ENCODE measurements around the gene RTTN. TPM values are rescaled to one million over a fixed set of nuclear protein-coding genes. Genes with fewer than 3 reads are reported as not detected.

The RTTN gene
- total RNA-seq, 1 donor from 2014 or later, result 31.3 TPM

DNA sequence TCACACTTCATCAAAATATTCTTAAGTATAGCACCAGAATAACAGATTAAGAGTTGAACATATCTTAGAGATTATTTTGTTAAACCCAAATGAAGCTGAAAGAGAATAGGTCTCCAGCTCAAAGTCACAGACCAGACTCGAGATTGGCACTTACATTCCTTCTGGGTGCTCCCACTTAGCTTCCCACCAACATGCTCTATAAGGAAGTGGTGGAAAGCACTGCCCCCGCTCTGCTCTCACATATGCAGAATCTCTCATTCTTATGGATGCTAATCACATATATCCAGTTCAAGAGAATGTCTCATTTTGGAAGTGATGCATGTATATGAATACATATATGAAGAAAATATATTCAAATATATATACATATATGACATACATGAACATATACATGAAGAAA is 186.4 kb downstream of the RTTN start:
- DNase-seq (ENCODE audit: low read depth) (no peak), FAIRE-seq (no peak)
- Histone ChIP-seq H3K36me3 (ENCODE audit: control insufficient read depth, insufficient read depth, low read length) (peaks cover 12% of the 10 kb centered on the region), H3K27me3 (ENCODE audit: control insufficient read depth, insufficient read depth, low read length) (no peaks in the 10 kb centered on the region), H3K4me3 (ENCODE audit: low read depth, low read length) (no peak overlapping the region)
- TF ChIP-seq, protein P1, sequence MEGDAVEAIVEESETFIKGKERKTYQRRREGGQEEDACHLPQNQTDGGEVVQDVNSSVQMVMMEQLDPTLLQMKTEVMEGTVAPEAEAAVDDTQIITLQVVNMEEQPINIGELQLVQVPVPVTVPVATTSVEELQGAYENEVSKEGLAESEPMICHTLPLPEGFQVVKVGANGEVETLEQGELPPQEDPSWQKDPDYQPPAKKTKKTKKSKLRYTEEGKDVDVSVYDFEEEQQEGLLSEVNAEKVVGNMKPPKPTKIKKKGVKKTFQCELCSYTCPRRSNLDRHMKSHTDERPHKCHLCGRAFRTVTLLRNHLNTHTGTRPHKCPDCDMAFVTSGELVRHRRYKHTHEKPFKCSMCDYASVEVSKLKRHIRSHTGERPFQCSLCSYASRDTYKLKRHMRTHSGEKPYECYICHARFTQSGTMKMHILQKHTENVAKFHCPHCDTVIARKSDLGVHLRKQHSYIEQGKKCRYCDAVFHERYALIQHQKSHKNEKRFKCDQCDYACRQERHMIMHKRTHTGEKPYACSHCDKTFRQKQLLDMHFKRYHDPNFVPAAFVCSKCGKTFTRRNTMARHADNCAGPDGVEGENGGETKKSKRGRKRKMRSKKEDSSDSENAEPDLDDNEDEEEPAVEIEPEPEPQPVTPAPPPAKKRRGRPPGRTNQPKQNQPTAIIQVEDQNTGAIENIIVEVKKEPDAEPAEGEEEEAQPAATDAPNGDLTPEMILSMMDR (IDR thresholded peaks at IDR 0.05; ENCODE audit: insufficient read depth, low read length, severe bottlenecking), result no peak

DNA sequence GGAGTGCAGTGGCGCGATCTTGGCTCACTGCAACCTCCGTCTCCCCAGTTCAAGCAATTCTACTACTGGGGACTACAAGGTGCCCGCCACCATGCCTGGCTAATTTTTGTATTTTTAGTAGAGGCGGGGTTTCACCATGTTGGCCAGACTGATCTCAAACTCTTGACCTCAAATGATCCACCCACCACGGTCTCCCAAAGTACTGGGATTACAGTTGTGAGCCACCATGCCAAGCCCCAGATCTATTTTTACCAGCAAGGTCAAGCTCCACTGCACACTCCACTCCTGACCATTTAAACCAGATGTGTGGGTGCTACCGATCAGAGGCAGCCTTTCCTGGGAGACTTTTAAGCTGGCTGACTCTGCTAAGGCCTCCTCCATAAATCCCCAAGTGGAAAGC is 190.4 kb downstream of the RTTN start:
- no peaks in the 10 kb centered on the region for H3K27me3 ChIP-seq (ENCODE audit: control insufficient read depth, insufficient read depth, low read length)
- DNase-seq (ENCODE audit: low read depth) (no peak), FAIRE-seq (no peak)
- TF ChIP-seq, protein P1 (IDR thresholded peaks at IDR 0.05; ENCODE audit: insufficient read depth, low read length, severe bottlenecking), result no peak
- H3K36me3 ChIP-seq (ENCODE audit: control insufficient read depth, insufficient read depth, low read length), result peaks cover 9% of the 10 kb centered on the region
- H3K4me3 ChIP-seq (ENCODE audit: low read depth, low read length), result no peak overlapping the region

DNA sequence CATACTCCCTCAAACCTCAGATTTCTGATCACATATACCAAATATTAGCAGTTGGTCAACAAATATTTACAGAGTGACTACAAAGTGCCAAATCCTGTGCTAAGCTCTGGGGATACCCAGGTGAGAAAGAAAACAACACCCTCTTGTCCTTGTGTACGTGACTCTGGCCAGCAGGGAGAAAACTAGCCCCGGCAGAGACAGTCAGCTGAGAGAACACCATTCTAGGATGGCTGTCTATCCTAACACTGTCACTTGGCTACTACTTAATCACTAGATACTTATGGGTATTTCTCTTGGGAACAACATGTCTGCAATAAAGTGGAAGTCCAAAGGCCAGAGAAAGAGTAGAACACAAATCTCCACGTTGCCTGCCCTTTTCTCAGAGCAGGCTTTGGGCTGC is 199.9 kb downstream of the RTTN start:
- TF ChIP-seq, protein P1 (IDR thresholded peaks at IDR 0.05; ENCODE audit: insufficient read depth, low read length, severe bottlenecking), result no peak
- no peak for FAIRE-seq
- Histone ChIP-seq H3K36me3 (ENCODE audit: control insufficient read depth, insufficient read depth, low read length) (peaks cover 5% of the 10 kb centered on the region), H3K4me3 (ENCODE audit: low read depth, low read length) (no peak overlapping the region), H3K27me3 (ENCODE audit: control insufficient read depth, insufficient read depth, low read length) (no peaks in the 10 kb centered on the region)
- DNase-seq (ENCODE audit: low read depth), result no peak

DNA sequence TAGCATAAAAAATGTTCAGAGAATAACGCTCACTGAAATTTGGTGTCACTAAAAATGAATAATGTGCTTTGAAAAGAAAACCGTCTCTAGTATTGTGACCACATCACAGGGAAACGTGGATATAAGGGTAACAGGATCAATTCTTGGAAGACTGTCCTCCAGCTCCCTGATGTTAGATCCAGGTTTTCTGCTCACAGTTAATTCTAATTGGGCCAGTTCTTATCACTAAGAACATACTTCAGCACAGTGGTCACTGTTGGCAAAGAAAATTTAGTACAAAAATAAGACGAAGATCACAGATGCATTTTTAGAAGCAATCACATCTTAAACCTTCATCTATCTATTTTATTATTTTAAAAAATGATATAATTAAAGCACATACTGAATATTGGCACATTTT is 200.8 kb downstream of the RTTN start:
- H3K36me3 ChIP-seq (ENCODE audit: control insufficient read depth, insufficient read depth, low read length), result peaks cover 5% of the 10 kb centered on the region
- no peak for FAIRE-seq
- no peak for DNase-seq (ENCODE audit: low read depth)

DNA sequence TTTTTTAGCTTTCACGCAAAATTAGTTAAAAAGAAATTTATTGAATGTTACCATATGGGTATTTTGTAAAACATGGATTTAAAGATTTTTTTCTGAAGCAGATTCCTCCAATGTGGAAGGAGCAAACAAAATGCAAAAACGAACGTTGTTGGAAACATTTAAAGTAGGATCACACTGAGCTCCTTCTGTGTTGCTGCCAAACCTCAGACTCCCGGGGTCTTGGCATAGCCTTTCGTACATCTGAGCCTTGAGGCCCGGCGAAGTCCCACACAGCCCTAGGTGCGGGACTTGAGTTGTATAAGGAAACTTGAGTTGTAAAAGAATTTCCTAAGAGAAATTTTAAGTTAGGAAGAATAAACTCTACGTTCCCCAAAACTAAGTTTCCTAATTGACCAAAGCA is 205.8 kb downstream of the RTTN start:
- TF ChIP-seq, protein P1 (IDR thresholded peaks at IDR 0.05; ENCODE audit: insufficient read depth, low read length, severe bottlenecking), result no peak
- Histone ChIP-seq H3K4me3 (ENCODE audit: low read depth, low read length) (no peak overlapping the region), H3K36me3 (ENCODE audit: control insufficient read depth, insufficient read depth, low read length) (peaks cover 8% of the 10 kb centered on the region), H3K27me3 (ENCODE audit: control insufficient read depth, insufficient read depth, low read length) (no peaks in the 10 kb centered on the region)
- no peak for FAIRE-seq
- no peak for DNase-seq (ENCODE audit: low read depth)

More for the DNA sequence above, 200.8 kb downstream of the RTTN start:
- no peaks in the 10 kb centered on the region for H3K27me3 ChIP-seq (ENCODE audit: control insufficient read depth, insufficient read depth, low read length)
- TF ChIP-seq, protein P1 (IDR thresholded peaks at IDR 0.05; ENCODE audit: insufficient read depth, low read length, severe bottlenecking), result no peak
- no peak overlapping the region for H3K4me3 ChIP-seq (ENCODE audit: low read depth, low read length)

DNA sequence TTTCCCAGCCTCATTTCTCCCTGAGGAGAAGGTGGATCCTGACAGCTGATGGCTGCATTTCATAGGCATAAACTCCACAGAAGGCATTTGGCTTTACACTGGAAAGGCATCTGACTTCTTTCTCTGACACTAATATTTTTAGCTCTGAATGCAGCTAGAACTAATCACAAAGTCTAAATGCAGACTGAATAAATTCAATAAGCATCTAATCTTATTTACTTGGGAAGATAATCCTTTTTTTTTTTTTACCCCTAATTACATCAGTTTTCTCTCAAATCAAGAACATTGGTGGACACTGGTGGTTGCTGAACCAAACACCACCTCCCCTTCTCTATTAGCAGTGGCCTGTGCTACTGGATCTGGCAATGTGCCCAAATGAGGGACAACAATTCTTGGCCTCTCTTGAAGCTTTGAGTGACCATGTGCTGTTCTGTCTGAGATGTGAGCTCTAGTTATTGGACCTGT is 206.9 kb downstream of the RTTN start:
- TF ChIP-seq, protein P1 (IDR thresholded peaks at IDR 0.05; ENCODE audit: insufficient read depth, low read length, severe bottlenecking), result no peak
- no peak overlapping the region for H3K4me3 ChIP-seq (ENCODE audit: low read depth, low read length)
- no peaks in the 10 kb centered on the region for H3K27me3 ChIP-seq (ENCODE audit: control insufficient read depth, insufficient read depth, low read length)
- DNase-seq (ENCODE audit: low read depth), result no peak
- H3K36me3 ChIP-seq (ENCODE audit: control insufficient read depth, insufficient read depth, low read length), result peaks cover 5% of the 10 kb centered on the region
- no peak for FAIRE-seq

All from bronchial epithelial cell (primary cell).